Activated effector memory CD4-positive, alpha-beta T cell treated with Interleukin-2 at 50 U/mL for 16 hours (primary cell): ENCODE measurements around the gene SRR.

Experiments
- DNase-seq: peaks from one replicate; pipeline ENCODE4 v3.0.0-alpha.2; 2020

SRR gene

DNA sequence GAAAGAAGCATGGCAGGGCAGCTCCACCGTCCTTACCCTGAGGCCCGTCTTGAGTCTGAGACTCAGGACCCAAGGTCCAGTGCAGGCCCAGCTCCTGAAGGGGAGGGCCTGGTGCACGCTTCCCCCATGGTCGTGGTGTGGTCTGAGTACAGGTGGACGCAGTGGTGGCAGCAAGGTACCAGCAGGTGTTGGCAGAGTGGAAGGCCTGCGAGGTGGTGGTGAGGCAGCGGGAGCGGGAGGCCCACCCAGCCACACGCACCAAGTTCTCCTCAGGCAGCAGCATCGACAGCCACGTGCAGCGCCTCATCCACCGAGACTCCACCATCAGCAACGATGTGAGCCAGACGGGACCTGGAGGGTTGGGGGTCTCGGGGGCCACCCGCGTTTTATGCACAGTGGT, 69.4 kb downstream of the SRR start:
- no peak for DNase-seq
